Measurements from ENCODE around the gene DDX5. TPM values are rescaled to one million over a fixed set of nuclear protein-coding genes. Genes with fewer than 3 reads are reported as not detected.

The DDX5 gene
- total RNA-seq: 634 TPM

DNA sequence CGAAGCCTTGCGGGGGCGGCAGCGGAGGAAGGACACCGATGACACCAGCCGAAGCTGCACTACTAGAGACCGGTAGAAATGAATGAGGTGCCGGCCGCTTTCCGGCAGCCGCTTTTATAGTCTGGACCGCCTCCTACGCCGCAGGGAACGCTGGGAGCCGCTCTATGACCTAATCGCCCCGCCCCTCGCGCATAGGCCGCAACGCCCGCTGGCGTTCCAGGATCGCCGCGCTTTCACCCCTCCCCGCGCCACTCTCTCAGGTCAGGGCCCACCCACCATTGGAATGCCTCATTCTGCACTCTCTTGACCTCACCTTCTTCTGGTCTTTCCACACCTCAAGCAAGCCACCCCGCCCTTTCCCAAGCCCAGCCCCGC is at the start of gene DDX5:
DDX5 (minus strand) TSS at position 89 of the 375 bp plus-strand sequence. CDS start 170 bp downstream, outside the sequence.

DNA sequence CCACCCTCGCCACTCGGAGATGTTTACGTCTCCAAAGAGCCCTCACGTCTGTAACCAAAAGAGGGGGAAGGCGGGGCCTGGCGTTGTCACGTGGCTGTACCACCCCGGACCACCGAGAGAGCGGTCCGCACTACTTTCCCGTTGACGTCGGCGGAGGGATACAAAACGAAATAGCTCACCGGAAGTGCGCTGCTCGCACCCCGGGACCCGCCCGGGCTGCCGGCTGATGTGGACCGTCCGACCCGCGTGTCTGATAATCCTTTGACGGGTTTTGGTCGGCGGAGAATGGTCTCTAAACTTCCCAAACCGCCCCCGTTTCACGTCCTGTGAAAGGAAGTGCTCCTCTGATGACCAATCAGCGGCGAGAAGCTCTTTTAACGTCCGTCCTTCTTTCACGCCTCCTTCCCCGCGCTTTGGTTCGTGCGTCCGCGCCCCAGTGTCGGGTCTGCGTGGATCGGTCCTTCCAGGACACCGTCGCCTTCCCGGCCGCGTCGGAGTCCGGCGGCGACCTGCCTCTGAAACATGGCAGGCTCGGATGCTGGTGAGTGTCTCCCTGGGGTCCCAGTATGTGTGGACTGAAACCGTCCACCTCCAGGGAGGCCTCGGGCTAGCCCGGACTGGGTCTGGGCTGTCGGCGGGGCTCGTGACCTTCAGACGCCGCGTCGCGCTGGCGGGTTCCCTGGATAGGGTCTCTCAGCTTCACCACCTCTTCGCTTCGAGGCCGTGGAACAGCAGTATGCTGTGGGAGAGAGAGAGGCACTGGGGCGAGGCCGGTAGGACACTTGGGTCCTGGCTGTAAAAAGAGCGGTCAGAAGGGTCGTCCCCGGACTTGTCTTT is 705 bp upstream of the DDX5 start, which contains the start of gene CEP95:
CEP95 (plus strand) TSS at position 402 of the 837 bp plus-strand sequence; CDS start at position 523, 121 bp downstream.

DNA sequence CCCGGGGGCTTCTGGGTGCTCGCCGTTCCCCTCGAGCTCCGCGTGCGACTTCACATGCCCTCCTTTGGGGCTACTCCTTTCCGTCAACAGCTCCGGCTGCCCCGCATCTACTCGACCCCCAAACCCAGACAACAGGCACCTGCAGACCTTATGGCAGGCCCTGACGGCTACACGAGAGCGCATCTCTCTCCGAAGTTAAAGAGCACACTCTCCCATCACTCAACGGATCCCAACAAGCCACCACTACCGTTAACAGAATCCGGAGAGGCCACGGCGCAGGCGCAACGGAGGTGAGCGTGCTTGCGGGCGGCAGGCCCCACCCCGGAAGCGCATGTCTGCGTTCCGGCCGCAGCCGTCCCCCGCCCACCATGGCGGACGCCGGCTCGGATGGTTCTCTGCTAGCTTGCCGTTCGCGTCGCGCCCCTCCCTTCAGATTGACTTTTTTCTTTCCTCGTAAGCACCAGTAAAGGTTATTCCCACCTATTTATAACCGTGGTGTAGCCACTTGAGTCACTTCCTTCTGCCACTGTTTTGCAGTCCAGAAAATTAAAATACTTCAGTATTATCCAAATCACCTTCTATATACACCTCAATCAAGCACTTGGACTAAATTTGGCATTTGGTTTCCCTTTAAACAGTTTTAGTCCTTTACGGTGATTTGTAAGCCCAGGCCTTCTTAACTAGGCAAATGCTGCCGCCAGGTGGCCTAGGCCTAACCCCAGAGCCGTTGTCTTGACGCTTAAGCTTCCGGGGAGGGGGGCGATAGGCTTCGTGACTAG is 9.1 kb downstream of the DDX5 start, which contains the start of gene POLG2:
POLG2 (minus strand) TSS at position 269 of the 779 bp plus-strand sequence; CDS start at position 183, 86 bp downstream.

DNA sequence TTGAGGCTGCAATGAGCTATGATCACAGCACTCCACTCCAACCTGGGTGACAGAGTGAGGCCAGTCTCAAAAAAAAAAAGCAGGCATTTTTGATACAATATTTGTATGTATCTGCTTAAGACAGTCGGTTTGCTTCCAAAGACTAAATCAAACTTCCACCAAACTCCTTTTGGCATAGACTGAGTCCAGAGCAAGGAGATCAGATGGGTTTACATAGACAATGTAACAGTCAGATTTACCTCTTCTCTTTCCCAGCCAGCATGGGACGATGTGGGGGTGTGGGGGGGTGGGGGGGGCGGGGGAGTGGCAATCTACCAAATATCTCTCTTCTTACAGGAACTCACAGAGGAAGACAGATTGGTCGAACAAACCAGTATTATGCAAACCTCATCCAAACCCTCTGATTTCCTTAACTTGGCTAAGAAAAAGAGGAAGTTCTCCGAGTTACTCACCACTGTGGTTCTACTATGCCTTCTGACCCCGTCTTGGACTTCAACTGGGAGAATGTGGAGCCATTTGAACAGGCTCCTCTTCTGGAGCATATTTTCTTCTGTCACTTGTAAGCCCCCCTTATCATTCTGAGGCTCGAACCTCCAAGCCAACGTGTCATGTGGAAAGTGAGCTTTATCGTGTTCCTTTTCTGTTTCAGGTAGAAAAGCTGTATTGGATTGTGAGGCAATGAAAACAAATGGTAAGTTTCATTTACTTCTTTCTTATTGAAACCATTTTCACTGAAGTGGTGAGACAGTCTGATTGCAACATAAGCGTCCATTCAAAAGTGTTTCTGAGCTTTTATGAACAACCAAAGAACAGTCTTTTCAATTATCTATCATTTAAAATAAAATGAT is 57.2 kb downstream of the DDX5 start, which contains the start of gene MILR1:
MILR1 (plus strand) TSS at position 451 of the 848 bp plus-strand sequence; CDS start at position 505, 54 bp downstream.

Small RNA genes within 50 kb of the gene (small RNA-seq; reads per million reads assigned to genes)
- gene ATP5MFP4 (ENCODE audit: low replicate concordance): not detected

Other genes starting within 250 kb of the DDX5 start
- gene TEX2, start 243.0 kb downstream of the DDX5 start, total RNA-seq: 39.1 TPM
- gene PECAM1, start 115.4 kb downstream of the DDX5 start, total RNA-seq: 5.6 TPM
- 1.6 TPM for gene MILR1, start 57.2 kb downstream of the DDX5 start, total RNA-seq
- 19.4 TPM for gene POLG2, start 9.2 kb downstream of the DDX5 start, total RNA-seq
- gene CEP95, start 688 bp upstream of the DDX5 start, total RNA-seq: 188 TPM
- gene SMURF2, start 156.0 kb upstream of the DDX5 start, total RNA-seq: 87.6 TPM